Endothelial cell of umbilical vein (primary cell): Measurements from ENCODE around the gene NCKAP5. TPM values are rescaled to one million over a fixed set of nuclear protein-coding genes. Genes with fewer than 3 reads are reported as not detected.

Experiments used
- BruUV-seq: library from RNA; stranded (reverse); fragments of 400-500 nt; replicated peaks from 2 replicates; lab custom pipeline; 2021; lab: Mats Ljungman, UMichigan
- CTCF ChIA-PET: fragments of 300-600, 350-600 bp; sonication (Branson Sonifier 250); formaldehyde crosslinking; loops from one replicate; lab custom pipeline; 2021; ENCODE audit warnings: antibody characterized with exemption, inconsistent platforms; lab: Charles Lee
- POLR2A ChIA-PET: fragments of 300-600, 350-600 bp; sonication (Branson Sonifier 250); formaldehyde crosslinking; loops from one replicate; lab custom pipeline; 2021; ENCODE audit warnings: antibody characterized with exemption, inconsistent platforms; lab: Charles Lee
- DNase-seq: peaks from one replicate; pipeline ENCODE4 v3.0.0-alpha.2; 2011; ENCODE audit warnings: low read depth, low spot score
- FAIRE-seq: peaks from 2 replicates; lab custom pipeline; 2011; peaks lifted over from hg19 to GRCh38; lab: Jason Lieb, UNC
- H2AFZ ChIP-seq: 2 replicates; pipeline ENCODE4 v1.6.0; 2012; ENCODE audit warnings: low read depth, low read length, control low read depth, inconsistent platforms
- H3K27ac ChIP-seq: 2 replicates; pipeline ENCODE4 v1.5.1; 2011; ENCODE audit warnings: low read depth, mild to moderate bottlenecking, control low read depth, low read length, moderate library complexity; ENCODE audit not compliant: insufficient read depth
- H3K27me3 ChIP-seq, 2 experiments: 2 replicates each; pipeline versions ENCODE4 v1.6.0 to v1.6.1; 2011; ENCODE audit warnings: low read length in 2 of 2, mixed read lengths in 1 of 2; ENCODE audit not compliant: control insufficient read depth in 2 of 2, insufficient read depth in 2 of 2
- H3K36me3 ChIP-seq, 2 experiments: 2 replicates in 1 of 2; 3 replicates in 1 of 2; pipeline ENCODE4 v1.5.1; 2011; ENCODE audit warnings: low read length in 2 of 2, mild to moderate bottlenecking in 1 of 2, moderate library complexity in 1 of 2; ENCODE audit not compliant: control insufficient read depth in 2 of 2, insufficient read depth in 2 of 2; ENCODE audit errors: extremely low read depth in 1 of 2
- H3K4me1 ChIP-seq: 3 replicates; pipeline ENCODE4 v1.5.1; 2011; ENCODE audit warnings: mild to moderate bottlenecking, low read length; ENCODE audit not compliant: control insufficient read depth, insufficient read depth; ENCODE audit errors: extremely low read depth
- H3K4me2 ChIP-seq: 2 replicates; pipeline ENCODE4 v1.6.1; 2011; ENCODE audit warnings: low read length, control low read depth, mixed read lengths; ENCODE audit not compliant: insufficient read depth
- H3K4me3 ChIP-seq, 3 experiments: fragments of 200-600 bp in 1 of 3; sonication (generic), shearing (Covaris generic) in 1 of 3; replicated peaks in 1 of 3; 2 replicates each; pipeline ENCODE4 v1.5.1; 2011 to 2016; ENCODE audit warnings: control low read depth in 3 of 3, low read length in 3 of 3, mild to moderate bottlenecking in 2 of 3, inconsistent platforms in 1 of 3, low read depth in 1 of 3, moderate library complexity in 1 of 3; ENCODE audit not compliant: insufficient read depth in 1 of 3
- H3K79me2 ChIP-seq: 2 replicates; pipeline ENCODE4 v1.6.0; 2012; ENCODE audit warnings: low read length, inconsistent platforms; ENCODE audit not compliant: control insufficient read depth, insufficient read depth
- H3K9ac ChIP-seq: replicated peaks from 2 replicates; pipeline ENCODE3; 2011; ENCODE audit warnings: low read length, control low read depth; ENCODE audit not compliant: insufficient read depth; ENCODE audit errors: extremely low read depth
- H3K9me1 ChIP-seq: replicated peaks from 3 replicates; pipeline ENCODE4 v1.6.0; 2011; ENCODE audit warnings: mild to moderate bottlenecking, low read length; ENCODE audit not compliant: control insufficient read depth, insufficient read depth; ENCODE audit errors: extremely low read depth
- H3K9me3 ChIP-seq: replicated peaks from 2 replicates; pipeline ENCODE4 v1.5.1; 2012; ENCODE audit warnings: low read length, inconsistent platforms; ENCODE audit not compliant: control insufficient read depth, insufficient read depth
- H4K20me1 ChIP-seq: replicated peaks from 2 replicates; pipeline ENCODE3; 2011; ENCODE audit warnings: mild to moderate bottlenecking, low read length; ENCODE audit not compliant: control insufficient read depth, insufficient read depth; ENCODE audit errors: extremely low read depth
- CTCF ChIP-seq, 2 donors: IDR thresholded peaks; 1 replicate in 1 of 2; 2 replicates in 1 of 2; pipeline ENCODE4 v1.5.1; 2011; ENCODE audit warnings: low read length in 2 of 2, mild to moderate bottlenecking in 2 of 2, moderate library complexity in 2 of 2, control low read depth in 1 of 2, inconsistent platforms in 1 of 2, low read depth in 1 of 2; ENCODE audit not compliant: insufficient read depth in 1 of 2; ENCODE audit errors: extremely low read depth in 1 of 2
- EZH2 ChIP-seq: IDR thresholded peaks from 2 replicates; pipeline ENCODE4 v1.6.1; 2012; ENCODE audit warnings: borderline replicate concordance, low read depth, mild to moderate bottlenecking, moderate library complexity, low read length, inconsistent platforms; ENCODE audit not compliant: severe bottlenecking
- FOS ChIP-seq: IDR thresholded peaks from 2 replicates; pipeline ENCODE4 v1.6.1; 2011; ENCODE audit warnings: mild to moderate bottlenecking, low read length, moderate library complexity, borderline replicate concordance; ENCODE audit not compliant: insufficient read depth
- GATA2 ChIP-seq: IDR thresholded peaks from 2 replicates; pipeline ENCODE4 v1.7.0; 2011; ENCODE audit warnings: low read depth, mild to moderate bottlenecking, moderate library complexity, mixed read lengths, low read length; ENCODE audit not compliant: insufficient read length, insufficient read depth
- JUN ChIP-seq: IDR thresholded peaks from 2 replicates; pipeline ENCODE4 v1.6.1; 2011; ENCODE audit warnings: borderline replicate concordance, low read depth; ENCODE audit not compliant: insufficient read length, insufficient read depth
- MAX ChIP-seq: IDR thresholded peaks from 2 replicates; pipeline ENCODE4 v1.6.1; 2011; ENCODE audit not compliant: insufficient read depth, insufficient read length
- MYC ChIP-seq: IDR thresholded peaks from one replicate; pipeline ENCODE4 v1.6.1; 2011; ENCODE audit warnings: mild to moderate bottlenecking, low read depth, low read length
- POLR2A ChIP-seq: IDR thresholded peaks from 2 replicates; pipeline ENCODE4 v1.6.1; 2012; ENCODE audit warnings: low read depth, mild to moderate bottlenecking, control low read depth, low read length
- POLR2AphosphoS5 ChIP-seq: IDR thresholded peaks from 2 replicates; pipeline ENCODE4 v1.6.1; 2012; ENCODE audit warnings: low read depth, mild to moderate bottlenecking, control low read depth, low read length, moderate library complexity; ENCODE audit not compliant: insufficient read depth
- dilution Hi-C: fragments of 300-500 bp; cut with MboI; formaldehyde crosslinking; loops from one replicate; pipeline ENCODE4 v1.15.0; 2019; ENCODE audit warnings: low sequenced_read_pairs; ENCODE audit not compliant: extremely low pct_ligation_motif_present
- intact Hi-C: fragments of 100-400 bp; cut with micrococcal nuclease; formaldehyde crosslinking; loops from one replicate; pipeline ENCODE4 v1.10.0; 2022
- polyA plus RNA-seq, 4 experiments: library from polyadenylated mRNA; depleted of rRNA in 3 of 4; stranded (reverse) in 3 of 4; unstranded in 1 of 4; fragments of >200 nt; gene quantifications; 2 replicates each; pipeline versions ENCODE4 v1.2.1 to v1.2.3, GENCODE V29; 2011 to 2012; ENCODE audit warnings: missing spikeins in 1 of 4
- total RNA-seq: library from RNA; stranded (reverse); gene quantifications from 2 replicates; pipeline ENCODE4 v1.2.3, GENCODE V29; 2021

The NCKAP5 gene
- total and polyA plus RNA-seq, 2 donors (not counting 3 experiments of a cell fraction or from before 2014, with no cell fraction given): 0.47 to 3.3 TPM

DNA sequence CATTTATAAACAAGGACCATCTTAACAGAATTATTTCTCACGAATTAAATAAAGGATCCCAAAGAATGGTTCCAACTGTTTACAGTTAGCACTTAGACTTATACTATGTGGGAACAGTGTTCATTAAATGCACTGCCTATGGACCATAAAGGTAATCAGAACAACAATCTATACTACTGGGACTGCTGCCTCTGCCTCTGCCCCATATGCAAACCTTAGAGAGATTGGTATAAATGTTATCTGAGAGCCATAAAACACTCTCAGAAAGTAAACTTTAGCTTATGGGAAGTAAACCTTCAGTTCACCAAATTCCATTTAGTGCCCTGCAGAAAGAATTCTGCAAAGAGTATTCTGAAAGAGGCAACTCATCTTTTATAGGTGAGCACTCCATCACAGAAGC, 448.0 kb downstream of the NCKAP5 start:
- Histone ChIP-seq H3K4me3 (no peak overlapping the region), H3K36me3 (no peaks in the 10 kb centered on the region), H3K9ac (no peak overlapping the region), H3K4me2 (no peak overlapping the region), H3K4me1 (no peaks in the 10 kb centered on the region), H2AFZ (no peak overlapping the region), H3K9me1 (no peaks in the 10 kb centered on the region), H3K9me3 (no peaks in the 10 kb centered on the region), H4K20me1 (no peaks in the 10 kb centered on the region), H3K27me3 (no peaks in the 10 kb centered on the region), H3K79me2 (no peaks in the 10 kb centered on the region), H3K27ac (no peak overlapping the region)
- CTCF ChIA-PET: no interaction called here
- dilution Hi-C loops (no loop called here), intact Hi-C loops (no loop called here)
- BruUV-seq: no TSS peak
- TF ChIP-seq EZH2: no peak
- TF ChIP-seq CTCF (IDR thresholded peaks at IDR 0.05; ENCODE audit: extremely low read depth in 1 of 2, insufficient read depth in 1 of 2, low read depth in 1 of 2, low read length in 2 of 2): no peak
- TF ChIP-seq MAX: no peak
- no peak for TF ChIP-seq GATA2
- TF ChIP-seq JUN: no peak
- TF ChIP-seq MYC: no peak
- no peak for TF ChIP-seq POLR2AphosphoS5
- TF ChIP-seq FOS: no peak
- no peak for TF ChIP-seq POLR2A
- POLR2A ChIA-PET: no interaction called here
- DNase-seq: no peak
- no peak for FAIRE-seq
